GM18526 (cell line): ENCODE results near the gene NISCH.

ENCODE experiments used
- POLR2A ChIP-seq: IDR thresholded peaks from 3 replicates; pipeline ENCODE4 v1.6.1; 2011; ENCODE audit not compliant: insufficient read length; ENCODE audit errors: extremely low read depth

NISCH gene

GRCh38 chr3:52453496-52454249 is 1.7 kb upstream of the NISCH start, which contains the start of gene TNNC1:
Gene TNNC1 (minus strand): TSS chr3:52454041. CDS start chr3:52454015, 26 bp downstream.
- no peak for TF ChIP-seq POLR2A

GRCh38 chr3:52454250-52454937 is 1.0 kb upstream of the NISCH start:
- TF ChIP-seq POLR2A: no peak

- TF ChIP-seq POLR2A: no peak
Observed at GRCh38 chr3:52454938-52455282, 494 bp upstream of the NISCH start.

DNA sequence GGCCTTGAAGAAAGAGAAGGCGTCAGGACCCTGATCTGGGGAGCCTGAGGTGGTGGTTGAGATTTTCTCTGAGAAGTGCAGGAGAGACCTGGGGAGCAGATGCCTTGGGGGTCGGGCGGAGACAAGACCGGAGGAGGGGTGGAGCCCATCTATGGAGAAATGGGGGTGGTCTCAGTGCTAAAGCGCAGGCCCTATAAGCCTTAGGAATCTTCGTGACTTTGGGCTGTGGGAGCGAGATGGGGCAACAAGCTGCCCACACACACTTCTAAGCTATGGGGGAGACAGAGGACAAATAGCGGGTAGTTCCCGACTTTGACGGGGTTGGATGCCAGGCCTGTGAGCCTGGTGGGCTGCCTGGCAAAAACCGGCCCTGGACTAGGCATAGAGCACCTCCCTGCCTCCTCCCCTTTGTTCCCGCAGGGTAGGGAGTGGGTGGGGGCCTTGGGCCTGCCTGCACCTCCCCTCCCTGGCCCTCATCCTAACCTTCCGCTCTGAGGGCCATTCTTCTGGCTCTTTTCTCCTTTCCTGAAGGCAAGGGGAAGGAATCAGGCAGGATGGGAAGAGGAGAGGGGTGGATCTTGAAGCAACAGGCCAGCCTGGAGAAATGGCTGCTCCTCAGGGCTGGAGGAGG is 880 bp downstream of the NISCH start:
- no peak for TF ChIP-seq POLR2A

DNA sequence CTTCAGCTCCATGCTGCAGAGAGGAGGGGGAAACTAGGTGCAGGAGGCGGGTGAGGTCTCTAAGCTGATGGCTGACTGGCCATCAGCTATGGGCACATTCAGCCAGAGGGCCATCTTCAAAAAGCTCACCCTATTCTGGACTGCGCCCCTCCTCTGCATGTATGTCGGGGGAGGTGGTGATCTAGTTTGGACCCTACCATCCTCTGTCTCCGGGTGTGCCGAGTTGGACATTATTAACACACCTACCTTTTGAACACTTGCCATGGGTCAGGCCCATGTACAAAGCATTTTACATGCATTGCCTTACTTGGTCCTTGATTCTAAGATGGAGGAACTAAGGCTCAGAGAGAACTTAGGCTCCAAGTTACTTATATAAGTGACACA is 1.4 kb downstream of the NISCH start:
- TF ChIP-seq POLR2A: no peak

DNA sequence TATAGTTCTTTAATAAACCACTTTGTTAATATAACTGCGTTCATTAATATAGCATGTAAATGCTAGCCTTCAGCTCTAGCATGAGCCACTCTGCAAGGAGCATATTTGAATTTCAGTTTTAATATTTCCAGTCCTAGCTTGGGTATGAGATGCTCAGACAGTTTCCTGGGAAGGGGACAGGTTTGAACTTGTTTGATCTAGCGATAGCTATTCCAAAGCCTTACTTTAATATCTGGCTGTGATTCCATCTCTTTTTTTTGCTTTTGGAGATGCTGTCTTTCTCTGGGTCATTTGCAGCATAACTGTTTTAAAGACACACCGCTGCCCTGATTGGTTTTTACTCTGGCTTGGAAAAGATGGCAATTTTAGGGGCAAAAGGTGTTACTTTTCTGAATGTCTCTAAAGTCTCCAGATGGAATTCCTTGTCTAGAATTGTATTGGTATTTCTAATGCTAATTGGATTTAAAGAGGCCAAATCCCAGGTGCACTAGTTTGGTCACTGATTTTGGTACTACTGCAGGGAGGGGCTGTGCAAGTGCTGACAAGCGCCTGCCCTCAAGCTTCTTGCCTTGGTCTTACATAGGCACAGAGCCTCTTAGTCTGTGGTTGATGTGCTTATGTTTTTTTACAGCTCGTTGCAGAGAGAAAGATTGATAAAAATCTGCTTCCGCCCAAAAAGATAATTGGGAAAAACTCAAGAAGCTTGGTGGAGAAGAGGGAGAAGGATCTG is 2.8 kb downstream of the NISCH start:
- TF ChIP-seq POLR2A: no peak

- no peak for TF ChIP-seq POLR2A
Observed at GRCh38 chr3:52458770-52459545, 3.6 kb downstream of the NISCH start.

DNA sequence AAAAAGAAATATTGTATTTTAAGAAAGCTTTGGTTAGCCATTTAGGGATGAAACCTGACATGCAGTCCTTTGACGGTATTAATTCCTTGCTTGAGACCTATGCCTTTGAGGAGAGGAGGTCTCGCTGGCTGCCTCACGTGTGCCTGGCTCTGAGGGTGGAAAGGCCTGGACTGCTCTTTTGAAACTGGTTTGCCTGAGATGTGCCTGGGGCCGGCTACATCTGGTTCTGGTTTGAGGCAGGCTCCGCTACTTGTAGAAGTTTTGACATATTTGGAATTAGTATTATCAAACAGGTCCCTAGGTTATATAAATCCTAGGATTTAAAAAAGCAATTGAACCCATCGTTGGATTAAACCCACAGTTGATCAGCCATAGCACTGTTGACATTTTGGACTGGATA is 6.5 kb downstream of the NISCH start:
- no peak for TF ChIP-seq POLR2A

- TF ChIP-seq POLR2A: no peak
Observed at GRCh38 chr3:52463416-52463815, 8.0 kb downstream of the NISCH start.

- TF ChIP-seq POLR2A: no peak
Observed at GRCh38 chr3:52468336-52468735, 12.9 kb downstream of the NISCH start.

DNA sequence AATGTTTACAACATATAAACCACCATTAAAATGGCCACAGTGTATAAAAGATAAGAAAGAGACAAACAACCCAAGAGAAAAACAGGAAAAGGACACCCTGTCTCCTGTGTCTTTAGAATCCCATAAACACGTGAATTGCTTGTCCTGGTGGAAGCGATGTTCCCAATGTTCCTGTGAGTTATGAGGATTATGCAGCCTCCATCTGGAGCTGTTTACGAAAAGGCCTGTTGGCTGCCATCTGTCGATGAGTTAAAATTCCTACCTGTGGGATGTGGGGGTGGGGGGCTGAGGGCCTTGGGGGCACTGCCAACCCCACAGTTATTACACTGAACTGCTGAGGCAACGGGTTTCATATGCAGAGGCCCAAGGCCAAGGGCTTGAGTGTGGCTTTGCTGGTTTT is 13.6 kb downstream of the NISCH start:
- no peak for TF ChIP-seq POLR2A

DNA sequence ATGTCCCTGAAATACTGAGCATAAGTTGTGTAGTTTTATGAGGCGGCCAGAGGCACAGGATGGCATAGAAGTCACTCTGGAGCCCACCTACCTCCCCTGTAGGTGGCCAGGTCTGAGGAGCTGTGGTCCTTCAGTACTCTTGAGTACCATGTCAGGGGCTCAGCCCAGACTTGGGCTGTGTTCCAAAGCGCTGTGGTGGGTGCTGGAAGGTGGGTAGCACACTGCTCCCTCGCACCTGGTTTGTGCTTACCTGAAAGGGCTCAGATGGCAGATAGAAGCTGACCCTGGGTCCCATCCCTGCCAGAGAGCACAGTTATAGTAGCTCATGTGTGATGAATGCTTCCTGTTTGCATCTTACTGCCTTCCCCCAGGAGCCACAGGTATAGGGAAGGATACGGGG is 15.5 kb downstream of the NISCH start:
- TF ChIP-seq POLR2A: no peak

DNA sequence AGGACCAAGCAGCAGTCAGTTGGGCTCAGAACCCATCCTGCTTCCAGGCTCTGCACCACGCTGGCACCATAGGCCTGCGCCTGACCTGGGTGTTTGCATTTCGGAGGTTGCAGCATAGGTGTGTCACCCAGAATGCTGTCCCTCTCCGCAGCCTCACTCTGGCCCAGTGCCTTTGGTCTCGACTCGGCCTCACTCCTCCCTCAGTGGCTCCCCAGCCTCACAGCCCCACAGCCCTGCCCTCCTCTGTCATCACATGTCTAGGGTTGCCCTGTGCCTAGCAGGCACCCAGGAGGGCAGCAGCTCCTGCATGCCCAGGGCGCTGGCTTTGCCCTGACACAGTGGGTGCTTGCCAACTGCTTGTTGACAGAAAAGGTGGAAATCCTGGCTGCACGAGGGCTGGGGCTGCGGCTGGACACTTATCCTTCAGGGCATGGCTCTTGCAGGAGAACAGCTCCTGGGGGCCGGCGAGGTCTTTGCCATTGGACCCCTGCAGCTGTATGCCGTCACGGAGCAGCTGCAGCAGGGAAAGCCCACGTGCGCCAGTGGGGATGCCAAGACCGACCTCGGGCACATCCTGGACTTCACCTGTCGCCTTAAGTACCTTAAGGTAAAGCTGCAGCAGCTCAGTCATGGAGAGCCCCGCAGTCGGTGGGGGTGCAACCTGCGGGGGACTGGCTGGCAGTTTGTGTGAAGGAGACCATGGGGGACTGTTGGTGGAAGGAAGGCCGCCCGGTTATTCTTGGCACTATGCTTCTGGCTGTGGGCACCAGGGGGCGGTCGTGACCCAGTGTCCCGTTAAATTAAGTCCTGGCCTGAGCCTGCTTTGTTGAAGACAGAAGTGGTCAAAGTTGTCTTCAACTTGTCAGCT is 16.2 kb downstream of the NISCH start:
- TF ChIP-seq POLR2A: no peak
